GM12865 (cell line): Measurements from ENCODE around the gene GPC5.
"Not testable (repeated sequence)": the region's sequence is repeated elsewhere in the genome, so short reads cannot be mapped to it uniquely, and the experiment has no call there.

Source experiments
- DNase-seq: peaks from one replicate; pipeline ENCODE4 v3.0.0; 2010; ENCODE audit warnings: low read depth
- H3K4me3 ChIP-seq: 2 replicates; pipeline ENCODE4 v1.5.1; 2011; ENCODE audit warnings: mild to moderate bottlenecking, low read depth, low read length, control low read depth
- CTCF ChIP-seq: IDR thresholded peaks from 2 replicates; pipeline ENCODE4 v1.5.1; 2011; ENCODE audit warnings: low read length, control low read depth, low read depth, inconsistent platforms; ENCODE audit not compliant: insufficient read depth; ENCODE audit errors: missing control alignments

The GPC5 gene

DNA sequence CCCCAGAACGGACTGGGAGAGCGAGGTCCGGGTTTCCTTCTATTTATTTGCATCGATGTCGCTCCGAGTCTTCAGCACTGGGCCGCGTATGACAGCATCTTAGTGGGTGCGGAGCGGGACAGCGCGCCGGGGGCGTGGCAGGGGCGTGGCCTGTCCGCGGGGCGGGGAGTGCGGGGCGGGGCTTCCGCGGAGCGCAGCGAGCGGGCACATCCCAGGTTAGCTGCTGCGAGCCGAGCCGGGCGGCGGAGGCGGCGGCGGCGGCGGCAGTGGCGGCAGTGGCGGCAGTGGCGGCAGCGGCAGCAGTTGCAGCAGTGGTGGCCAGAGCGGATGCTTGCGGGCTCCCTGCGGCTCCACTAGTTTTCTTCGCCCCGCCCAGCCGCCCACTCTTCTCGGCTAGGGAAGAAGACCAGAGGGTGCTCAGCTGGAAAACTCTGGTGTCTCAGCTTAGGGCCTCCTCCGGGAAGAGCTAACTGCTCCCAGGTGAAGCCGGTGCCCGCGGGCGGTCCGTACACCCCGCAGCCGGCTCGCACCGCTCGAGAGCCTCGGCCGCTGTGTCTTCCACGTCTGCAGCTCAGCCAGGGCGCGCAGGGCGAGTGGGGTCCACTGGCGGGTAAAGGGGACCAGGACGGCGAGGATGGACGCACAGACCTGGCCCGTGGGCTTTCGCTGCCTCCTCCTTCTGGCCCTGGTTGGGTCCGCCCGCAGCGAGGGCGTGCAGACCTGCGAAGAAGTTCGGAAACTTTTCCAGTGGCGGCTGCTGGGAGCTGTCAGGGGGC, at the start of gene GPC5:
Gene GPC5, plus strand, starts transcription at position 209 of the 776 bp plus-strand sequence.
- H3K4me3 ChIP-seq, result peak within 1 kb of the TSS; percentile 46
- DNase-seq, result peak; percentile 82
- no peak for TF ChIP-seq CTCF

- H3K4me3 ChIP-seq, result peak overlapping the region; percentile 66
- TF ChIP-seq CTCF, result peak; percentile 94
- peak; percentile 95 for DNase-seq
Observed at GRCh38 chr13:91348906-91349435, 49.5 kb upstream of the GPC5 start.

- H3K4me3 ChIP-seq, result peak overlapping the region; percentile 66
- no peak for TF ChIP-seq CTCF
- DNase-seq, result peak; percentile 31
Observed at GRCh38 chr13:91349992-91350911, 48.2 kb upstream of the GPC5 start.

DNA sequence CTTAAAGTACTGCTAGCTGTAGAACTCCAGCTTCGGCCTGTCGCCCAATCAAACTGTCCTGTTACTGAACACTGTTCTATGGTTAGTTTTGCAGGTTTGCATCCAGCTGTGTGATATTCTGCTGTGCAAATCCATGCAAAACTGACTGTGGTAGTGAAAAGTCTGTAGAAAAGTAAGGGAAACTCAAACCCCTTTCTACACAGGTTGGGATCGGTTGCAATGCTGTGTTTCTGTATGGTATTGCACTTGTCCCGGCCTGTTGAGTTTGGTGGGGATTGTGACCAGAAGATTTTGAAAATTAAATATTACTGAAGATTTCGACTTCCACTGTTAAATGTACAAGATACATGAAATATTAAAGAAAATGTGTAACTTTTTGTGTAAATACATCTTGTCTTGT, 47.3 kb upstream of the GPC5 start:
- TF ChIP-seq CTCF, result no peak
- peak overlapping the region; percentile 66 for H3K4me3 ChIP-seq

GRCh38 chr13:91351980-91352379, 46.4 kb upstream of the GPC5 start:
- no peak overlapping the region; the same call in none of the 2 replicates for H3K4me3 ChIP-seq
- no peak for DNase-seq
- TF ChIP-seq CTCF, result no peak

More for the DNA sequence above, 47.3 kb upstream of the GPC5 start:
- no peak for DNase-seq

- DNase-seq, H3K4me3 ChIP-seq: not testable (repeated sequence)
Observed at GRCh38 chr13:91352891-91353290, 45.5 kb upstream of the GPC5 start.

GRCh38 chr13:91353494-91353893, 44.9 kb upstream of the GPC5 start:
- DNase-seq, result no peak
- no peak for TF ChIP-seq CTCF
- H3K4me3 ChIP-seq, result no peak overlapping the region
